B cell (primary cell): ENCODE results near the gene ST8SIA6. TPM values are rescaled to one million over a fixed set of nuclear protein-coding genes. Genes with fewer than 3 reads are reported as not detected.
A peak's percentile ranks its signal among the peaks of the same experiment; 100 is the strongest.

Source experiments
- ATAC-seq: fragments of 200-7000 bp; cut with Tn5 transposase; one replicate; pipeline ENCODE4 v1.10.0; 2021; ENCODE audit warnings: low read depth, mild to moderate bottlenecking, moderate number of reproducible peaks, moderate library complexity
- CTCF ChIA-PET: fragments of 350-600 bp; sonication (Branson Sonifier 250); formaldehyde crosslinking; loops from one replicate; lab custom pipeline; 2021; ENCODE audit warnings: antibody characterized with exemption, inconsistent platforms; lab: Charles Lee
- POLR2A ChIA-PET: fragments of 350-600 bp; sonication (Branson Sonifier 250); formaldehyde crosslinking; loops from one replicate; lab custom pipeline; 2021; ENCODE audit warnings: antibody characterized with exemption; lab: Charles Lee
- DNase-seq: peaks from one replicate; pipeline ENCODE4 v3.0.0; 2013
- H2AFZ ChIP-seq: 2 replicates; pipeline ENCODE4 v1.6.1; 2012; ENCODE audit warnings: mild to moderate bottlenecking, low read depth, low read length; ENCODE audit not compliant: insufficient read depth, poor library complexity, severe bottlenecking
- H3K27ac ChIP-seq, 2 donors: 1 replicate in 1 of 2; 2 replicates in 1 of 2; pipeline ENCODE4 v1.5.1; 2012 to 2013; ENCODE audit warnings: low read length in 2 of 2, mild to moderate bottlenecking in 2 of 2, moderate library complexity in 1 of 2
- H3K27me3 ChIP-seq, 4 experiments: fragments of 200-600 bp in 1 of 4; sonication (generic) in 1 of 4; replicated peaks in 1 of 4; 1 replicate in 2 of 4; 2 replicates in 2 of 4; pipeline versions ENCODE4 v1.6.1 to v1.7.0; 2013 to 2016; ENCODE audit warnings: low read length in 3 of 4, mild to moderate bottlenecking in 2 of 4, mixed read lengths in 1 of 4, moderate library complexity in 1 of 4; ENCODE audit not compliant: insufficient read depth in 4 of 4, control insufficient read depth in 3 of 4; ENCODE audit errors: control extremely low read depth in 1 of 4
- H3K36me3 ChIP-seq, 2 experiments: replicated peaks in 1 of 2; 1 replicate in 1 of 2; 2 replicates in 1 of 2; pipeline versions ENCODE4 v1.6.1 to v1.7.1; 2013; ENCODE audit warnings: low read length in 1 of 2; ENCODE audit not compliant: insufficient read depth in 2 of 2, control insufficient read depth in 1 of 2; ENCODE audit errors: control extremely low read depth in 1 of 2, extremely low read depth in 1 of 2
- H3K4me1 ChIP-seq, 2 donors: fragments of 200-600 bp in 1 of 2; sonication (generic) in 1 of 2; 1 replicate in 1 of 2; 2 replicates in 1 of 2; pipeline versions ENCODE4 v1.5.1 to v1.6.1; 2013 to 2017; ENCODE audit warnings: low read length in 2 of 2; ENCODE audit not compliant: control insufficient read depth in 2 of 2, insufficient read depth in 2 of 2
- H3K4me2 ChIP-seq: replicated peaks from 2 replicates; pipeline ENCODE3; 2012; ENCODE audit warnings: mild to moderate bottlenecking, low read depth, low read length; ENCODE audit not compliant: poor library complexity, severe bottlenecking
- H3K4me3 ChIP-seq, 5 experiments: fragments of 200-600 bp in 1 of 5; sonication (generic) in 1 of 5; 1 replicate in 3 of 5; 2 replicates in 2 of 5; pipeline versions ENCODE4 v1.5.1 to v1.7.0; 2011 to 2016; ENCODE audit warnings: low read length in 4 of 5, mild to moderate bottlenecking in 4 of 5, low read depth in 2 of 5, control low read depth in 1 of 5, moderate library complexity in 1 of 5; ENCODE audit not compliant: insufficient read depth in 1 of 5; ENCODE audit errors: control extremely low read depth in 1 of 5, extremely low read depth in 1 of 5
- H3K79me2 ChIP-seq: fragments of 200-600 bp; sonication (generic); one replicate; pipeline ENCODE4 v1.6.0; 2016; ENCODE audit warnings: low read length; ENCODE audit not compliant: control insufficient read depth, insufficient read depth
- H3K9ac ChIP-seq: fragments of 200-600 bp; sonication (generic); 2 replicates; pipeline ENCODE4 v1.6.1; 2017; ENCODE audit warnings: mild to moderate bottlenecking, low read length, moderate library complexity
- H3K9me3 ChIP-seq, 3 donors: one replicate each; pipeline versions ENCODE4 v1.6.1 to v1.7.1; 2013; ENCODE audit warnings: low read length in 2 of 3; ENCODE audit not compliant: control insufficient read depth in 2 of 3, insufficient read depth in 1 of 3; ENCODE audit errors: control extremely low read depth in 1 of 3
- H4K20me1 ChIP-seq: 2 replicates; pipeline ENCODE4 v1.6.0; 2012; ENCODE audit warnings: mild to moderate bottlenecking, low read length; ENCODE audit not compliant: insufficient read depth, control insufficient read depth, poor library complexity, severe bottlenecking
- H3K27ac Mint-ChIP-seq: one replicate; pipeline ENCODE4 v1.8.0; 2021; ENCODE audit warnings: mixed read lengths
- H3K27me3 Mint-ChIP-seq: one replicate; pipeline ENCODE4 v1.8.0; 2021; ENCODE audit warnings: mixed read lengths
- H3K4me1 Mint-ChIP-seq: one replicate; pipeline ENCODE4 v1.8.0; 2021; ENCODE audit warnings: mixed read lengths
- H3K4me3 Mint-ChIP-seq: one replicate; pipeline ENCODE4 v1.8.0; 2021; ENCODE audit warnings: mixed read lengths
- H3K9me3 Mint-ChIP-seq: one replicate; pipeline ENCODE4 v1.8.0; 2022; ENCODE audit warnings: mixed read lengths; ENCODE audit not compliant: insufficient read depth
- CTCF ChIP-seq: fragments of 200-600 bp; IDR thresholded peaks from one replicate; pipeline ENCODE4 v1.8.0; 2022; ENCODE audit warnings: antibody characterized with exemption, mild to moderate bottlenecking
- EZH2 ChIP-seq: IDR thresholded peaks from 2 replicates; pipeline ENCODE4 v1.6.1; 2012; ENCODE audit warnings: borderline replicate concordance, low read depth, mild to moderate bottlenecking, moderate library complexity, low read length; ENCODE audit not compliant: insufficient read depth, poor library complexity, severe bottlenecking
- WGBS: methylation state at CpG from one replicate; pipeline ENCODE4 v1.1.5; 2013; ENCODE audit warnings: missing lambda C conversion rate; ENCODE audit not compliant: insufficient coverage; 5-methylcytosine and 5-hydroxymethylcytosine counted together
- intact Hi-C: fragments of 100-400 bp; cut with micrococcal nuclease; formaldehyde crosslinking; loops from one replicate; pipeline ENCODE4 v1.10.0; 2022
- polyA plus RNA-seq: library from polyadenylated mRNA; depleted of rRNA; stranded (reverse); fragments of >200 nt; gene quantifications from 2 replicates; pipeline ENCODE4 v1.2.3, GENCODE V29; 2012
- total RNA-seq, 2 donors: library from RNA; stranded (reverse); fragments of 120-200 nt in 1 of 2; gene quantifications; 1 replicate in 1 of 2; 2 replicates in 1 of 2; pipeline versions ENCODE4 v1.2.3 to v1.2.4, GENCODE V29; 2013 to 2022

Gene ST8SIA6
- total and polyA plus RNA-seq, 2 donors (not counting 1 experiment from before 2014, with no cell fraction given): 0.04 TPM; not detected in 1

- DNase-seq: no peak
- Mint-ChIP-seq H3K9me3 (peaks cover 5% of the 10 kb centered on the region), H3K27ac (no peak overlapping the region), H3K4me3 (peak overlapping the region; percentile 71), H3K27me3 (peaks cover 56% of the 10 kb centered on the region), H3K4me1 (peaks cover 16% of the 10 kb centered on the region)
- no peak for ATAC-seq
- Histone ChIP-seq H3K79me2 (no peaks in the 10 kb centered on the region), H3K9me3 (peaks cover 0 to 3% (median 2%) of the 10 kb centered on the region in 3 donors), H3K9ac (no peak overlapping the region), H3K27me3 (peaks cover 0 to 32% (median 25%) of the 10 kb centered on the region in 4 experiments), H3K27ac (no peak overlapping the region), H2AFZ (peak overlapping the region; percentile 46), H3K4me1 (peaks cover 10 to 21% of the 10 kb centered on the region in 2 donors), H3K4me3 (no peak overlapping the region), H3K36me3 (no peaks in the 10 kb centered on the region), H4K20me1 (no peaks in the 10 kb centered on the region), H3K4me2 (peak overlapping the region; percentile 69)
- ChIA-PET CTCF (no interaction called here), POLR2A (no interaction called here)
- intact Hi-C loops: no loop called here
- TF ChIP-seq CTCF (no peak), EZH2 (no peak)
- WGBS: 3% methylated on average over 66 of the region's 66 CpGs
These were observed 863 bp downstream of the ST8SIA6 start for GRCh38 chr10:17453373-17454091.

- Histone ChIP-seq H2AFZ (peak overlapping the region; percentile 46), H3K36me3 (no peaks in the 10 kb centered on the region), H3K27me3 (peaks cover 0 to 32% (median 25%) of the 10 kb centered on the region in 4 experiments), H3K4me3 (no peak overlapping the region), H3K4me1 (peaks cover 10 to 21% of the 10 kb centered on the region in 2 donors), H3K9ac (no peak overlapping the region), H4K20me1 (no peaks in the 10 kb centered on the region), H3K9me3 (peaks cover 0 to 9% (median 4%) of the 10 kb centered on the region in 3 donors), H3K79me2 (no peaks in the 10 kb centered on the region), H3K4me2 (peak overlapping the region; percentile 69), H3K27ac (no peak overlapping the region)
- H3K4me3 Mint-ChIP-seq: peak overlapping the region; percentile 71
- no peak overlapping the region for H3K27ac Mint-ChIP-seq
- intact Hi-C loops: no loop called here
- 18% methylated on average over 4 of the region's 7 CpGs for WGBS
- H3K9me3 Mint-ChIP-seq: peaks cover 8% of the 10 kb centered on the region
- ChIA-PET POLR2A (no interaction called here), CTCF (no interaction called here)
- DNase-seq: no peak
- TF ChIP-seq EZH2 (no peak), CTCF (no peak)
- ATAC-seq: no peak
- peaks cover 57% of the 10 kb centered on the region for H3K27me3 Mint-ChIP-seq
- peaks cover 16% of the 10 kb centered on the region for H3K4me1 Mint-ChIP-seq
These were observed 1.4 kb downstream of the ST8SIA6 start for GRCh38 chr10:17453035-17453372.
